GM23338 (cell line): Measurements from ENCODE around the gene TMEM117. TPM values are rescaled to one million over a fixed set of nuclear protein-coding genes. Genes with fewer than 3 reads are reported as not detected.

Experiments
- ATAC-seq: fragments of 200-7000 bp; cut with Tn5 transposase; 3 replicates; pipeline ENCODE4 v1.9.1; 2020
- DNase-seq: peaks from one replicate; pipeline ENCODE4 v3.0.0-alpha.2; 2015; ENCODE audit warnings: low spot score
- H2AFZ ChIP-seq: fragments of 200-600 bp; sonication (generic); 2 replicates; pipeline ENCODE4 v1.8.0; 2016; ENCODE audit warnings: antibody characterized with exemption, mild to moderate bottlenecking, moderate library complexity
- H3F3A ChIP-seq: fragments of 200-600 bp; sonication (generic); replicated peaks from 2 replicates; pipeline ENCODE4 v1.8.0; 2017; ENCODE audit warnings: antibody characterized with exemption, mixed run types, low read depth
- H3K27ac ChIP-seq: fragments of 200-600 bp; sonication (generic); 2 replicates; pipeline ENCODE4 v1.6.1; 2016; ENCODE audit warnings: low read depth
- H3K27me3 ChIP-seq: fragments of 200-600 bp; sonication (generic); 2 replicates; pipeline ENCODE4 v1.8.0; 2016; ENCODE audit warnings: mild to moderate bottlenecking, mixed run types, moderate library complexity; ENCODE audit not compliant: insufficient read depth
- H3K36me3 ChIP-seq: fragments of 200-600 bp; sonication (generic); 2 replicates; pipeline ENCODE4 v1.8.0; 2016; ENCODE audit warnings: mild to moderate bottlenecking; ENCODE audit not compliant: insufficient read depth
- H3K4me1 ChIP-seq: fragments of 200-600 bp; sonication (generic); 2 replicates; pipeline ENCODE4 v1.8.0; 2016; ENCODE audit warnings: mild to moderate bottlenecking, moderate library complexity; ENCODE audit not compliant: insufficient read depth
- H3K4me2 ChIP-seq: fragments of 200-600 bp; sonication (generic); 2 replicates; pipeline ENCODE4 v1.7.1; 2017; ENCODE audit warnings: mixed run types
- H3K4me3 ChIP-seq: fragments of 200-600 bp; sonication (generic); 2 replicates; pipeline ENCODE4 v1.6.1; 2016; ENCODE audit warnings: mixed run types
- H3K79me2 ChIP-seq: fragments of 200-600 bp; sonication (generic); replicated peaks from 2 replicates; pipeline ENCODE4 v1.8.0; 2017; ENCODE audit warnings: mild to moderate bottlenecking; ENCODE audit not compliant: insufficient read depth
- H3K9me2 ChIP-seq: fragments of 200-600 bp; sonication (generic); 2 replicates; pipeline ENCODE4 v1.8.0; 2017; ENCODE audit not compliant: insufficient read depth
- H4K20me1 ChIP-seq: fragments of 200-600 bp; sonication (generic); replicated peaks from 2 replicates; pipeline ENCODE4 v1.8.0; 2017; ENCODE audit warnings: mild to moderate bottlenecking; ENCODE audit not compliant: insufficient read depth
- H3K27ac Mint-ChIP-seq: 2 replicates; pipeline ENCODE4 v1.8.0; 2020; ENCODE audit warnings: inconsistent platforms, mild to moderate bottlenecking, moderate library complexity, mixed read lengths
- H3K27me3 Mint-ChIP-seq: 3 replicates; pipeline ENCODE4 v1.8.0; 2022; ENCODE audit warnings: low read depth, mild to moderate bottlenecking, moderate library complexity, mixed read lengths, inconsistent platforms; ENCODE audit not compliant: insufficient read depth, poor library complexity
- H3K36me3 Mint-ChIP-seq: 3 replicates; pipeline ENCODE4 v1.8.0; 2021; ENCODE audit warnings: low read depth, mild to moderate bottlenecking, inconsistent platforms, moderate library complexity, mixed read lengths
- H3K4me1 Mint-ChIP-seq: 3 replicates; pipeline ENCODE4 v1.8.0; 2020; ENCODE audit warnings: mild to moderate bottlenecking, inconsistent platforms, mixed read lengths
- H3K4me3 Mint-ChIP-seq: 3 replicates; pipeline ENCODE4 v1.8.0; 2021; ENCODE audit warnings: moderate library complexity, mild to moderate bottlenecking, inconsistent platforms, mixed read lengths
- H3K9me3 Mint-ChIP-seq: 3 replicates; pipeline ENCODE4 v1.8.0; 2020; ENCODE audit warnings: moderate library complexity, mild to moderate bottlenecking, inconsistent platforms, mixed read lengths
- CREB1 ChIP-seq: fragments of 250-450 bp; sonication (Bioruptor Pico); IDR thresholded peaks from 2 replicates; pipeline ENCODE4 v1.5.0; 2020; ENCODE audit warnings: low read depth, mild to moderate bottlenecking, moderate library complexity
- CTCF ChIP-seq, 2 experiments: fragments of 200-600 bp in 1 of 2; sonication (generic) in 1 of 2; conservative IDR thresholded peaks; 2 replicates each; pipeline versions ENCODE4 v1.5.1 to v1.6.1; 2016 to 2017; ENCODE audit warnings: antibody characterized with exemption in 2 of 2, low read depth in 2 of 2, mild to moderate bottlenecking in 2 of 2, moderate library complexity in 1 of 2
- ETS1 ChIP-seq: IDR thresholded peaks from 2 replicates; pipeline ENCODE4 v1.6.1; 2016; ENCODE audit warnings: antibody characterized with exemption
- EZH2phosphoT487 ChIP-seq: fragments of 200-600 bp; sonication (generic); IDR thresholded peaks from one replicate; pipeline ENCODE4 v1.8.1; 2018; ENCODE audit warnings: antibody characterized with exemption; ENCODE audit not compliant: unreplicated experiment
- JUNB ChIP-seq: IDR thresholded peaks from one replicate; pipeline ENCODE4 v1.6.1; 2016; ENCODE audit warnings: antibody characterized with exemption; ENCODE audit not compliant: unreplicated experiment
- NANOG ChIP-seq: IDR thresholded peaks from 2 replicates; pipeline ENCODE4 v1.6.1; 2016; ENCODE audit warnings: antibody characterized with exemption, borderline replicate concordance
- REST ChIP-seq: IDR thresholded peaks from one replicate; pipeline ENCODE4 v1.6.1; 2018; ENCODE audit warnings: antibody characterized with exemption; ENCODE audit not compliant: unreplicated experiment
- ZNF114 ChIP-seq: fragments of 250-450 bp; sonication (Bioruptor Pico); IDR thresholded peaks from 2 replicates; pipeline ENCODE4 v1.5.0; 2020; ENCODE audit warnings: mild to moderate bottlenecking, moderate library complexity
- ZNF331 ChIP-seq: fragments of 250-450 bp; sonication (Bioruptor Pico); IDR thresholded peaks from 2 replicates; pipeline ENCODE4 v1.5.0; 2020; ENCODE audit warnings: low read depth, mild to moderate bottlenecking, moderate library complexity
- polyA plus RNA-seq: library from polyadenylated mRNA; unstranded; fragments of >200 nt; fragmentation: Nextera tagmentation; extraction: Ambion mirVana; gene quantifications from 2 replicates; pipeline ENCODE4 v1.2.1, GENCODE V29; 2016
- total RNA-seq: library from RNA; depleted of rRNA; stranded (reverse); fragments of >200 nt; shearing (Covaris generic); gene quantifications from 2 replicates; pipeline ENCODE4 v1.2.3, GENCODE V29; 2014

The TMEM117 gene
- total and polyA plus RNA-seq, 2 experiments from 2014 or later: 0.94 to 1.6 TPM

- H3K4me1 ChIP-seq: no peaks in the 10 kb centered on the region
- H4K20me1 ChIP-seq: no peaks in the 10 kb centered on the region
- H3K4me2 ChIP-seq: no peak overlapping the region
- H3K9me3 Mint-ChIP-seq: no peaks in the 10 kb centered on the region
- no peaks in the 10 kb centered on the region for H3K79me2 ChIP-seq
- no peak for ATAC-seq
- no peak for TF ChIP-seq ZNF331
- H3K4me3 ChIP-seq: no peak overlapping the region
- no peak overlapping the region for H2AFZ ChIP-seq
- no peaks in the 10 kb centered on the region for H3K36me3 ChIP-seq
- DNase-seq: no peak
- H3K36me3 Mint-ChIP-seq: no peaks in the 10 kb centered on the region
- no peak overlapping the region for H3K27ac ChIP-seq
- no peaks in the 10 kb centered on the region for H3K27me3 ChIP-seq
- H3K4me3 Mint-ChIP-seq: no peak overlapping the region
- H3K4me1 Mint-ChIP-seq: no peaks in the 10 kb centered on the region
- no peaks in the 10 kb centered on the region for H3K27me3 Mint-ChIP-seq
- no peaks in the 10 kb centered on the region for H3K9me2 ChIP-seq
- no peaks in the 10 kb centered on the region for H3F3A ChIP-seq
- no peak overlapping the region for H3K27ac Mint-ChIP-seq
Measured at GRCh38 chr12:43878050-43878449, 42.2 kb downstream of the TMEM117 start.

GRCh38 chr12:43880547-43880946, 44.7 kb downstream of the TMEM117 start:
- no peaks in the 10 kb centered on the region for H3K9me3 Mint-ChIP-seq
- Histone ChIP-seq H3K4me1 (no peaks in the 10 kb centered on the region), H3K79me2 (no peaks in the 10 kb centered on the region), H3K4me2 (no peak overlapping the region), H3K27me3 (no peaks in the 10 kb centered on the region), H3F3A (no peaks in the 10 kb centered on the region), H3K9me2 (no peaks in the 10 kb centered on the region), H3K27ac (no peak overlapping the region), H3K36me3 (no peaks in the 10 kb centered on the region), H2AFZ (no peak overlapping the region), H4K20me1 (no peaks in the 10 kb centered on the region), H3K4me3 (no peak overlapping the region)
- H3K27me3 Mint-ChIP-seq: no peaks in the 10 kb centered on the region
- ATAC-seq (no peak), DNase-seq (no peak)
- no peaks in the 10 kb centered on the region for H3K4me1 Mint-ChIP-seq
- H3K27ac Mint-ChIP-seq: no peak overlapping the region
- no peaks in the 10 kb centered on the region for H3K36me3 Mint-ChIP-seq
- H3K4me3 Mint-ChIP-seq: no peak overlapping the region
- TF ChIP-seq CTCF (conservative IDR thresholded peaks at IDR 0.05; ENCODE audit: low read depth in 2 of 2) (no peak), CREB1 (CRISPR knock-in tag) (no peak), ETS1 (no peak), NANOG (no peak), REST (no peak), ZNF114 (CRISPR knock-in tag) (no peak), EZH2phosphoT487 (no peak), JUNB (no peak)
